ENCODE results near the gene ZNF513.
"Not testable (repeated sequence)": the region's sequence is repeated elsewhere in the genome, so short reads cannot be mapped to it uniquely, and the experiment has no call there.

Gene ZNF513

GRCh38 chr2:27354597-27354927 lies 26.0 kb downstream of the ZNF513 start:
- no peak for DNase-seq

GRCh38 chr2:27353762-27354596 lies 26.6 kb downstream of the ZNF513 start:
- no peak for DNase-seq

GRCh38 chr2:27353386-27353761 lies 27.2 kb downstream of the ZNF513 start:
- DNase-seq = not testable (repeated sequence)

GRCh38 chr2:27351802-27352598 lies 28.5 kb downstream of the ZNF513 start:
- DNase-seq = peak; percentile 53

- no peak for DNase-seq
Observed at GRCh38 chr2:27350106-27350693, 30.3 kb downstream of the ZNF513 start.

GRCh38 chr2:27347641-27348040 lies 32.9 kb downstream of the ZNF513 start:
- no peak for DNase-seq

GRCh38 chr2:27336173-27336572 lies 44.4 kb downstream of the ZNF513 start:
- no peak for DNase-seq

GRCh38 chr2:27335311-27335710 lies 45.2 kb downstream of the ZNF513 start:
- DNase-seq = no peak
